K562 (cell line): Measurements from ENCODE around the gene ZBTB24. TPM values are rescaled to one million over a fixed set of nuclear protein-coding genes. Genes with fewer than 3 reads are reported as not detected.
A peak's percentile ranks its signal among the peaks of the same experiment; 100 is the strongest.

Experiments
- ATAC-seq: fragments of 200-7000 bp; cut with Tn5 transposase; 3 replicates; pipeline ENCODE4 v1.9.1; 2020; ENCODE audit warnings: moderate library complexity
- BruUV-seq: library from RNA; stranded (reverse); fragments of 400-500 nt; replicated peaks from 2 replicates; lab custom pipeline; 2021; lab: Mats Ljungman, UMichigan
- CTCF ChIA-PET: fragments of 300-600 bp; formaldehyde crosslinking; extraction: SDS; loops from one replicate; lab custom pipeline; 2021; ENCODE audit warnings: low intra/inter-chr PET ratio; lab: Yijun Ruan, JAX
- POLR2A ChIA-PET: fragments of 300-600, 350-650 bp; sonication (Branson Sonifier 250); formaldehyde crosslinking; extraction: SDS; loops from one replicate; lab custom pipeline; 2021; ENCODE audit warnings: antibody characterized with exemption, inconsistent platforms; lab: Yijun Ruan, JAX
- DNase-seq, 4 experiments: peaks; one replicate each; pipeline versions ENCODE4 v3.0.0 to v3.0.0-alpha.2; 2011 to 2018; ENCODE audit warnings: low spot score in 3 of 4, mixed read lengths in 3 of 4; ENCODE audit errors: extremely low read depth in 1 of 4
- FAIRE-seq: peaks from 2 replicates; lab custom pipeline; 2011; peaks lifted over from hg19 to GRCh38; lab: Jason Lieb, UNC
- H2AFZ ChIP-seq: 2 replicates; pipeline ENCODE4 v1.6.0; 2011; ENCODE audit warnings: low read depth, low read length, control low read depth, inconsistent platforms
- H3K27ac ChIP-seq: fragments of 200-600 bp; 3 replicates; pipeline ENCODE4 v1.8.0; 2011; ENCODE audit warnings: low read depth, mild to moderate bottlenecking, control low read depth, inconsistent platforms, low read length, moderate library complexity, mixed read lengths; ENCODE audit errors: extremely low read depth
- H3K27me3 ChIP-seq, 2 experiments: fragments of 300-600 bp in 1 of 2; 2 replicates in 1 of 2; 3 replicates in 1 of 2; pipeline versions ENCODE4 v1.6.0 to v1.8.0; 2011; ENCODE audit warnings: inconsistent platforms in 2 of 2, low read length in 2 of 2, mild to moderate bottlenecking in 1 of 2, mixed read lengths in 1 of 2, moderate library complexity in 1 of 2; ENCODE audit not compliant: control insufficient read depth in 2 of 2, insufficient read depth in 2 of 2
- H3K36me3 ChIP-seq: fragments of 300-600 bp; 3 replicates; pipeline ENCODE4 v1.8.0; 2011; ENCODE audit warnings: mild to moderate bottlenecking, low read length, inconsistent platforms; ENCODE audit not compliant: control insufficient read depth, insufficient read depth
- H3K4me1 ChIP-seq, 2 experiments: fragments of 200-600 bp in 1 of 2; replicated peaks in 1 of 2; 2 replicates in 1 of 2; 3 replicates in 1 of 2; pipeline versions ENCODE4 v1.5.1 to v1.8.0; 2011; ENCODE audit warnings: inconsistent platforms in 2 of 2, low read length in 2 of 2, mild to moderate bottlenecking in 1 of 2, mixed read lengths in 1 of 2, moderate library complexity in 1 of 2; ENCODE audit not compliant: control insufficient read depth in 2 of 2, insufficient read depth in 2 of 2
- H3K4me2 ChIP-seq: 2 replicates; pipeline ENCODE4 v1.6.1; 2011; ENCODE audit warnings: low read length, control low read depth, inconsistent platforms, mixed read lengths; ENCODE audit not compliant: insufficient read depth
- H3K4me3 ChIP-seq: fragments of 200-600 bp; sonication (generic), shearing (Covaris generic); 2 replicates; pipeline ENCODE4 v1.5.1; 2016; ENCODE audit warnings: control low read depth, inconsistent platforms
- H3K79me2 ChIP-seq: fragments of 200-600 bp; 3 replicates; pipeline ENCODE4 v1.8.0; 2011; ENCODE audit warnings: low read length, inconsistent platforms; ENCODE audit not compliant: control insufficient read depth, insufficient read depth
- H3K9ac ChIP-seq, 2 experiments: 2 replicates each; pipeline versions ENCODE4 v1.6.0 to v1.6.1; 2011; ENCODE audit warnings: low read depth in 2 of 2, low read length in 2 of 2, control low read depth in 1 of 2, inconsistent platforms in 1 of 2, mild to moderate bottlenecking in 1 of 2, mixed read lengths in 1 of 2; ENCODE audit not compliant: insufficient read depth in 1 of 2
- H3K9me1 ChIP-seq: one replicate; pipeline ENCODE4 v1.6.0; 2011; ENCODE audit warnings: inconsistent platforms, mild to moderate bottlenecking, low read length, moderate library complexity; ENCODE audit not compliant: control insufficient read depth, insufficient read depth
- H3K9me3 ChIP-seq: replicated peaks from 2 replicates; pipeline ENCODE4 v1.5.1; 2011; ENCODE audit warnings: low read depth, low read length, inconsistent platforms; ENCODE audit not compliant: control insufficient read depth, insufficient read depth
- H4K20me1 ChIP-seq: replicated peaks from 2 replicates; pipeline ENCODE4 v1.6.1; 2011; ENCODE audit warnings: low read length, inconsistent platforms, mixed read lengths; ENCODE audit not compliant: control insufficient read depth, insufficient read depth
- CC2D1A ChIP-seq: fragments of 450-650 bp; IDR thresholded peaks from 2 replicates; pipeline ENCODE4 v1.6.1; 2017; ENCODE audit warnings: mild to moderate bottlenecking
- STAG1 ChIP-seq: sonication (generic); formaldehyde crosslinking; IDR thresholded peaks from 2 replicates; pipeline ENCODE4 v1.5.0; 2020; ENCODE audit warnings: missing genetic modification reagents, borderline replicate concordance
- ZNF431 ChIP-seq: sonication (generic); formaldehyde crosslinking; IDR thresholded peaks from 2 replicates; pipeline ENCODE4 v1.8.0; 2022; ENCODE audit warnings: mild to moderate bottlenecking, missing genetic modification reagents
- WGBS: fragments of 100-300 bp; shearing (Covaris generic); methylation state at CpG from one replicate; pipeline ENCODE4 v1.1.6; 2016; ENCODE audit warnings: low coverage, mixed read lengths; ENCODE audit not compliant: insufficient coverage; ENCODE audit errors: missing lambda C conversion rate; 5-methylcytosine and 5-hydroxymethylcytosine counted together
- in situ Hi-C: fragments of 300-500 bp; cut with MboI; formaldehyde crosslinking; loops from 4 replicates; pipeline ENCODE4 v1.15.0; 2018; ENCODE audit warnings: inconsistent platforms, mixed read lengths
- intact Hi-C: fragments of 100-400 bp; cut with micrococcal nuclease; formaldehyde crosslinking; loops from 2 replicates; pipeline ENCODE4 v1.14.2; 2022
- polyA plus RNA-seq, 8 experiments: library from polyadenylated mRNA; depleted of rRNA in 4 of 8; stranded (reverse) in 5 of 8; unstranded in 3 of 8; fragments of >200 nt; fragmentation: Nextera tagmentation in 2 of 8; fragmentation: Illumina TruSeq in 1 of 8; extraction: Ambion mirVana in 2 of 8; extraction: Trizol in 1 of 8; gene quantifications; 2 replicates each; pipeline versions ENCODE4 v1.2.1 to v1.2.3, GENCODE V29; 2011 to 2014; ENCODE audit warnings: inconsistent platforms in 1 of 8, missing spikeins in 1 of 8
- total RNA-seq, 7 experiments: library from RNA; depleted of rRNA in 6 of 7; stranded (reverse); fragments of >200 nt in 6 of 7; fragmentation: Illumina TruSeq in 2 of 7; extraction: Trizol in 2 of 7; gene quantifications; 2 replicates each; pipeline versions ENCODE4 v1.2.1 to v1.2.3, GENCODE V29; 2011 to 2021; ENCODE audit warnings: low replicate concordance in 1 of 7
- TF ChIP-seq, protein P1 (sequence below): sonication (generic); formaldehyde crosslinking; IDR thresholded peaks from 2 replicates; pipeline ENCODE4 v1.8.1; 2023; ENCODE audit warnings: missing genetic modification reagents, mild to moderate bottlenecking, borderline replicate concordance

Gene ZBTB24
- total and polyA plus RNA-seq, 9 of the 15 experiments (the other 6 are each of a cell fraction or from before 2014, with no cell fraction given): 2.0 to 16.7 (median 8.3) TPM

GRCh38 chr6:109442393-109442924, 40.6 kb downstream of the ZBTB24 start:
- WGBS: 86% methylated on average over 6 of the region's 6 CpGs
- peaks cover 22 to 45% of the 10 kb centered on the region in 2 experiments; a peak in 4 of 5 replicates for H3K4me1 ChIP-seq
- no peak for ATAC-seq
- no peak for FAIRE-seq
- peak overlapping the region in 1 of 2 experiments; percentile 92; a peak in 1 of 4 replicates for H3K9ac ChIP-seq
- ChIA-PET CTCF (no interaction called here), POLR2A (interaction anchor here (0.7 to 9.8 kb wide), 4 partner anchors 11 to 1081 kb away, joined by 3 to 92 read pairs (median 4); partner anchors contain the start of gene MICAL1)
- in situ Hi-C loops: no loop called here
- no peak overlapping the region for H3K27ac ChIP-seq
- intact Hi-C loops: no loop called here
- H3K36me3 ChIP-seq: peaks cover 50% of the 10 kb centered on the region
- peak overlapping the region; percentile 93; the same call in 1 of the 2 replicates for H3K4me2 ChIP-seq
- H2AFZ ChIP-seq: no peak overlapping the region
- DNase-seq: no peak
- no peaks in the 10 kb centered on the region for H3K9me3 ChIP-seq
- H3K4me3 ChIP-seq: no peak overlapping the region
- no TSS peak for BruUV-seq
- peaks cover 20% of the 10 kb centered on the region for H3K79me2 ChIP-seq
- no peaks in the 10 kb centered on the region for H4K20me1 ChIP-seq
- H3K27me3 ChIP-seq: no peaks in the 10 kb centered on the region
- no peak for TF ChIP-seq CC2D1A
- 0 out of 2 replicates have a peak, but pooled peaks have one; percentile 14 for TF ChIP-seq STAG1 (CRISPR knock-in tag)
- no peaks in the 10 kb centered on the region for H3K9me1 ChIP-seq

DNA sequence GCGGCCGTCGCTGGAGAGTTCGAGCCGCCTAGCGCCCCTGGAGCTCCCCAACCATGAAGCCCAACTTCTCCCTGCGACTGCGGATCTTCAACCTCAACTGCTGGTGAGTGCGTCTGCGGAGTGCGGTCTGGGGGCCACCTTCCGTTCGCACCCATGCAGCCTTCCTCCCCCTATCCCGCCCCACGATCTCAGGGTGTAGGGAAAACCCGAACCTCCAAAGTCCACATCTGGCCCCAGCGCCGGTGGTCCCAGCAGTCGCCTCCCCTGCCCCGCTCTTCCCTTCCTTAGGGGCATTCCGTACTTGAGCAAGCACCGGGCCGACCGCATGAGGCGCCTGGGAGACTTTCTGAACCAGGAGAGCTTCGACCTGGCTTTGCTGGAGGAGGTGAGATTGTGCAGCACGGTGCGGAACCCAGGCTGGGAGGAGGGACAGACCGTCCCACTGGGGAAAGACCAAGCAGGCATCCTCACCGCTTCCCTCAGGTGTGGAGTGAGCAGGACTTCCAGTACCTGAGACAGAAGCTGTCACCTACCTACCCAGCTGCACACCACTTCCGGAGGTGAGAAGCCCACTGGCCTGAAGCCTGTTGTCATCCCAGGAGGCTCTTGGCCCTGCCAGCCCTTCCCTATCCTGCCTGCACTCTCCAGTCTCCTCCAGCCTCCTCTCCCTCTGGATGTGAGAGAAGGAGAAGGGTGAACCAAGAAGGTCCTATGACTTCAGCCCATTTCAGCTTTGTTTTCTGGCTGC, 41.8 kb downstream of the ZBTB24 start:
- H3K9ac ChIP-seq: peak overlapping the region; percentile 76 to 92
- under 1% methylated on average over 30 of the region's 31 CpGs for WGBS
- H2AFZ ChIP-seq: peak overlapping the region; percentile 87
- no peaks in the 10 kb centered on the region for H3K9me3 ChIP-seq
- no peaks in the 10 kb centered on the region for H3K27me3 ChIP-seq
- peaks cover 20% of the 10 kb centered on the region for H3K79me2 ChIP-seq
- TSS peak; percentile 46 for BruUV-seq
- peaks cover 42% of the 10 kb centered on the region for H3K36me3 ChIP-seq
- no peaks in the 10 kb centered on the region for H4K20me1 ChIP-seq
- ATAC-seq (peak; percentile 75), DNase-seq (peak; percentile 51 to 76 (median 57)), FAIRE-seq (no peak)
- no peaks in the 10 kb centered on the region for H3K9me1 ChIP-seq
- POLR2A ChIA-PET: interaction anchor here (0.6 to 9.8 kb wide), 11 partner anchors 12 to 1183 kb away, joined by 3 to 92 read pairs (median 3); partner anchors contain the start of genes CD164 and MICAL1
- CTCF ChIA-PET: no interaction called here
- intact Hi-C loops (loop anchor here (2.0 kb wide), 2 partner anchors 58 to 136 kb away; partner anchors contain the start of gene CD164), in situ Hi-C loops (no loop called here)
- H3K4me1 ChIP-seq: peaks cover 18 to 34% of the 10 kb centered on the region in 2 experiments; a peak in 4 of 5 replicates
- H3K4me3 ChIP-seq: peak overlapping the region; percentile 86
- peak overlapping the region; percentile 93 for H3K4me2 ChIP-seq
- peak overlapping the region; percentile 74 for H3K27ac ChIP-seq
- TF ChIP-seq, protein P1, sequence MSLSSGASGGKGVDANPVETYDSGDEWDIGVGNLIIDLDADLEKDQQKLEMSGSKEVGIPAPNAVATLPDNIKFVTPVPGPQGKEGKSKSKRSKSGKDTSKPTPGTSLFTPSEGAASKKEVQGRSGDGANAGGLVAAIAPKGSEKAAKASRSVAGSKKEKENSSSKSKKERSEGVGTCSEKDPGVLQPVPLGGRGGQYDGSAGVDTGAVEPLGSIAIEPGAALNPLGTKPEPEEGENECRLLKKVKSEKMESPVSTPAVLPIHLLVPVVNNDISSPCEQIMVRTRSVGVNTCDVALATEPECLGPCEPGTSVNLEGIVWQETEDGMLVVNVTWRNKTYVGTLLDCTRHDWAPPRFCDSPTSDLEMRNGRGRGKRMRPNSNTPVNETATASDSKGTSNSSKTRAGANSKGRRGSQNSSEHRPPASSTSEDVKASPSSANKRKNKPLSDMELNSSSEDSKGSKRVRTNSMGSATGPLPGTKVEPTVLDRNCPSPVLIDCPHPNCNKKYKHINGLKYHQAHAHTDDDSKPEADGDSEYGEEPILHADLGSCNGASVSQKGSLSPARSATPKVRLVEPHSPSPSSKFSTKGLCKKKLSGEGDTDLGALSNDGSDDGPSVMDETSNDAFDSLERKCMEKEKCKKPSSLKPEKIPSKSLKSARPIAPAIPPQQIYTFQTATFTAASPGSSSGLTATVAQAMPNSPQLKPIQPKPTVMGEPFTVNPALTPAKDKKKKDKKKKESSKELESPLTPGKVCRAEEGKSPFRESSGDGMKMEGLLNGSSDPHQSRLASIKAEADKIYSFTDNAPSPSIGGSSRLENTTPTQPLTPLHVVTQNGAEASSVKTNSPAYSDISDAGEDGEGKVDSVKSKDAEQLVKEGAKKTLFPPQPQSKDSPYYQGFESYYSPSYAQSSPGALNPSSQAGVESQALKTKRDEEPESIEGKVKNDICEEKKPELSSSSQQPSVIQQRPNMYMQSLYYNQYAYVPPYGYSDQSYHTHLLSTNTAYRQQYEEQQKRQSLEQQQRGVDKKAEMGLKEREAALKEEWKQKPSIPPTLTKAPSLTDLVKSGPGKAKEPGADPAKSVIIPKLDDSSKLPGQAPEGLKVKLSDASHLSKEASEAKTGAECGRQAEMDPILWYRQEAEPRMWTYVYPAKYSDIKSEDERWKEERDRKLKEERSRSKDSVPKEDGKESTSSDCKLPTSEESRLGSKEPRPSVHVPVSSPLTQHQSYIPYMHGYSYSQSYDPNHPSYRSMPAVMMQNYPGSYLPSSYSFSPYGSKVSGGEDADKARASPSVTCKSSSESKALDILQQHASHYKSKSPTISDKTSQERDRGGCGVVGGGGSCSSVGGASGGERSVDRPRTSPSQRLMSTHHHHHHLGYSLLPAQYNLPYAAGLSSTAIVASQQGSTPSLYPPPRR (CRISPR knock-in tag): peak; percentile 77; the same call in 1 of the 2 replicates
- TF ChIP-seq ZNF431 (CRISPR knock-in tag): 0 out of 2 replicates have a peak, but pooled peaks have one; percentile 35
